C4-2B (cell line): ENCODE data around the gene TTLL7.

Experiments
- CTCF ChIP-seq: fragments of 450-650 bp; conservative IDR thresholded peaks from 2 replicates; pipeline ENCODE4 v1.5.1; 2017; ENCODE audit warnings: mild to moderate bottlenecking
- ZFX ChIP-seq: fragments of 450-650 bp; IDR thresholded peaks from 2 replicates; pipeline ENCODE4 v1.6.1; 2017

GRCh38 chr1:83864991-83865390 lies 133.9 kb downstream of the TTLL7 start:
- TF ChIP-seq CTCF = no peak
- no peak for TF ChIP-seq ZFX
